WTC11 (cell line): ENCODE data around the gene ULK4. TPM values are rescaled to one million over a fixed set of nuclear protein-coding genes. Genes with fewer than 3 reads are reported as not detected.

Source experiments
- ATAC-seq: fragments of 200-7000 bp; cut with Tn5 transposase; 2 replicates; pipeline ENCODE4 v1.10.0; 2021; ENCODE audit warnings: mild to moderate bottlenecking, moderate library complexity
- CTCF ChIA-PET: fragments of 300-600 bp; sonication (Branson Sonifier 250); formaldehyde crosslinking; loops from one replicate; lab custom pipeline; 2021; ENCODE audit warnings: antibody characterized with exemption; lab: Charles Lee
- POLR2A ChIA-PET: fragments of 350-600 bp; sonication (Branson Sonifier 250); formaldehyde crosslinking; loops from one replicate; lab custom pipeline; 2021; ENCODE audit warnings: antibody characterized with exemption; lab: Charles Lee
- DNase-seq: peaks from one replicate; pipeline ENCODE4 v3.0.0; 2021; ENCODE audit warnings: low spot score
- H3K27ac Mint-ChIP-seq: 2 replicates; pipeline ENCODE4 v1.8.0; 2021; ENCODE audit warnings: mixed read lengths
- H3K27me3 Mint-ChIP-seq: 2 replicates; pipeline ENCODE4 v1.8.0; 2021; ENCODE audit warnings: low read depth, mild to moderate bottlenecking, moderate library complexity, mixed read lengths
- H3K36me3 Mint-ChIP-seq: 2 replicates; pipeline ENCODE4 v1.8.0; 2021; ENCODE audit warnings: mixed read lengths
- H3K4me1 Mint-ChIP-seq: 2 replicates; pipeline ENCODE4 v1.8.0; 2022; ENCODE audit warnings: mixed read lengths
- H3K4me3 Mint-ChIP-seq: 2 replicates; pipeline ENCODE4 v1.8.0; 2021; ENCODE audit warnings: mild to moderate bottlenecking, moderate library complexity, mixed read lengths
- H3K9me3 Mint-ChIP-seq: 2 replicates; pipeline ENCODE4 v1.8.0; 2021; ENCODE audit warnings: mixed read lengths
- E2F1 ChIP-seq: sonication (generic); formaldehyde crosslinking; IDR thresholded peaks from 2 replicates; pipeline ENCODE4 v1.8.0; 2022; ENCODE audit warnings: mild to moderate bottlenecking, missing genetic modification reagents
- ELF4 ChIP-seq: sonication (generic); formaldehyde crosslinking; IDR thresholded peaks from 2 replicates; pipeline ENCODE4 v1.8.1; 2022; ENCODE audit warnings: low read depth, mild to moderate bottlenecking, moderate library complexity, missing genetic modification reagents
- GTF2I ChIP-seq: fragments of 250-450 bp; sonication (Bioruptor Pico); conservative IDR thresholded peaks from 2 replicates; pipeline ENCODE4 v1.4.0; 2021; ENCODE audit warnings: mild to moderate bottlenecking
- IRF2 ChIP-seq: sonication (generic); formaldehyde crosslinking; IDR thresholded peaks from 2 replicates; pipeline ENCODE4 v1.8.0; 2022; ENCODE audit warnings: low read depth, missing genetic modification reagents, borderline replicate concordance
- JUN ChIP-seq: sonication (generic); formaldehyde crosslinking; IDR thresholded peaks from 2 replicates; pipeline ENCODE4 v1.8.0; 2023; ENCODE audit warnings: mild to moderate bottlenecking, missing genetic modification reagents
- NFE2L1 ChIP-seq: sonication (generic); formaldehyde crosslinking; IDR thresholded peaks from 2 replicates; pipeline ENCODE4 v1.8.1; 2023; ENCODE audit warnings: missing genetic modification reagents
- NR2C2 ChIP-seq: sonication (generic); formaldehyde crosslinking; IDR thresholded peaks from 2 replicates; pipeline ENCODE4 v1.8.0; 2022; ENCODE audit warnings: mild to moderate bottlenecking, missing genetic modification reagents
- OVOL2 ChIP-seq: fragments of 250-450 bp; sonication (Bioruptor Pico); IDR thresholded peaks from 2 replicates; pipeline ENCODE4 v1.9.0; 2021; ENCODE audit warnings: mild to moderate bottlenecking, borderline replicate concordance
- RELA ChIP-seq: sonication (generic); formaldehyde crosslinking; IDR thresholded peaks from 2 replicates; pipeline ENCODE4 v1.8.1; 2022; ENCODE audit warnings: missing genetic modification reagents, mild to moderate bottlenecking, borderline replicate concordance
- SP1 ChIP-seq: sonication (generic); formaldehyde crosslinking; conservative IDR thresholded peaks from 2 replicates; pipeline ENCODE4 v1.8.1; 2022; ENCODE audit warnings: missing genetic modification reagents
- ZBTB43 ChIP-seq: sonication (generic); formaldehyde crosslinking; IDR thresholded peaks from 2 replicates; pipeline ENCODE4 v1.8.1; 2023; ENCODE audit warnings: mild to moderate bottlenecking, missing genetic modification reagents
- ZNF121 ChIP-seq: sonication (generic); formaldehyde crosslinking; IDR thresholded peaks from 2 replicates; pipeline ENCODE4 v1.8.0; 2023; ENCODE audit warnings: missing genetic modification reagents
- ZNF232 ChIP-seq: sonication (generic); formaldehyde crosslinking; IDR thresholded peaks from 2 replicates; pipeline ENCODE4 v1.8.0; 2022; ENCODE audit warnings: mild to moderate bottlenecking, missing genetic modification reagents
- ZNF416 ChIP-seq: fragments of 250-450 bp; sonication (Bioruptor Pico); IDR thresholded peaks from 2 replicates; pipeline ENCODE4 v1.9.0; 2021; ENCODE audit warnings: mild to moderate bottlenecking, inconsistent platforms
- total RNA-seq: library from RNA; stranded (reverse); gene quantifications from 3 replicates; pipeline ENCODE4 v1.2.3, GENCODE V29; 2021
- TF ChIP-seq, protein P1 (sequence below): fragments of 250-450 bp; sonication (Bioruptor Pico); IDR thresholded peaks from 2 replicates; pipeline ENCODE4 v1.9.0; 2021; ENCODE audit warnings: mild to moderate bottlenecking
- TF ChIP-seq, protein P2 (sequence below): sonication (generic); formaldehyde crosslinking; conservative IDR thresholded peaks from 2 replicates; pipeline ENCODE4 v1.8.1; 2022; ENCODE audit warnings: mild to moderate bottlenecking, missing genetic modification reagents
- TF ChIP-seq, protein P3 (sequence below): fragments of 250-450 bp; sonication (Bioruptor Pico); IDR thresholded peaks from 2 replicates; pipeline ENCODE4 v1.8.0; 2021; ENCODE audit warnings: mild to moderate bottlenecking

ULK4 gene
- total RNA-seq, 1 experiment from 2014 or later: 9.2 TPM

DNA sequence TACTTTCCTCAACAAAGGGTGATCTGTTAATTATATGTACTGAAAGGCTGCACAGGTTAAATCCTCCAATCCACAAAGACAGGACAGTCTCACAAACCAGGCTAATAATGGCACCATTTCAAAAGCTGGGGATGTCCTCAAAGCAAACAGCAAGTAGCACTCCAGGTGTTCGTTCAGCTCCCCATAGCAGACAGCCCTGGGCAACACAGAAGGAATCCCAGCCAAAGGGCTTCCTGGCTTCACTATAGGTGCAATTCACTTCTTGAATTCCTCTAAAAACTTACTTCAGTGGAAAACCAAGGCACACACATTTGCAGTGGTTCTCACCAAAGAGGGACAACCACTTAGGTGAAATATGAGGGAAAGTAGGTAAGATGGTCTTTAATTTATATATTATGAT, 595.9 kb downstream of the ULK4 start:
- peak overlapping the region; percentile 21 for H3K27ac Mint-ChIP-seq
- TF ChIP-seq, protein P1, sequence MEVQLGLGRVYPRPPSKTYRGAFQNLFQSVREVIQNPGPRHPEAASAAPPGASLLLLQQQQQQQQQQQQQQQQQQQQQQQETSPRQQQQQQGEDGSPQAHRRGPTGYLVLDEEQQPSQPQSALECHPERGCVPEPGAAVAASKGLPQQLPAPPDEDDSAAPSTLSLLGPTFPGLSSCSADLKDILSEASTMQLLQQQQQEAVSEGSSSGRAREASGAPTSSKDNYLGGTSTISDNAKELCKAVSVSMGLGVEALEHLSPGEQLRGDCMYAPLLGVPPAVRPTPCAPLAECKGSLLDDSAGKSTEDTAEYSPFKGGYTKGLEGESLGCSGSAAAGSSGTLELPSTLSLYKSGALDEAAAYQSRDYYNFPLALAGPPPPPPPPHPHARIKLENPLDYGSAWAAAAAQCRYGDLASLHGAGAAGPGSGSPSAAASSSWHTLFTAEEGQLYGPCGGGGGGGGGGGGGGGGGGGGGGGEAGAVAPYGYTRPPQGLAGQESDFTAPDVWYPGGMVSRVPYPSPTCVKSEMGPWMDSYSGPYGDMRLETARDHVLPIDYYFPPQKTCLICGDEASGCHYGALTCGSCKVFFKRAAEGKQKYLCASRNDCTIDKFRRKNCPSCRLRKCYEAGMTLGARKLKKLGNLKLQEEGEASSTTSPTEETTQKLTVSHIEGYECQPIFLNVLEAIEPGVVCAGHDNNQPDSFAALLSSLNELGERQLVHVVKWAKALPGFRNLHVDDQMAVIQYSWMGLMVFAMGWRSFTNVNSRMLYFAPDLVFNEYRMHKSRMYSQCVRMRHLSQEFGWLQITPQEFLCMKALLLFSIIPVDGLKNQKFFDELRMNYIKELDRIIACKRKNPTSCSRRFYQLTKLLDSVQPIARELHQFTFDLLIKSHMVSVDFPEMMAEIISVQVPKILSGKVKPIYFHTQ (CRISPR knock-in tag): no peak
- TF ChIP-seq, protein P2, sequence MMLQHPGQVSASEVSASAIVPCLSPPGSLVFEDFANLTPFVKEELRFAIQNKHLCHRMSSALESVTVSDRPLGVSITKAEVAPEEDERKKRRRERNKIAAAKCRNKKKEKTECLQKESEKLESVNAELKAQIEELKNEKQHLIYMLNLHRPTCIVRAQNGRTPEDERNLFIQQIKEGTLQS: no peak
- TF ChIP-seq RELA: no peak
- TF ChIP-seq, protein P3, sequence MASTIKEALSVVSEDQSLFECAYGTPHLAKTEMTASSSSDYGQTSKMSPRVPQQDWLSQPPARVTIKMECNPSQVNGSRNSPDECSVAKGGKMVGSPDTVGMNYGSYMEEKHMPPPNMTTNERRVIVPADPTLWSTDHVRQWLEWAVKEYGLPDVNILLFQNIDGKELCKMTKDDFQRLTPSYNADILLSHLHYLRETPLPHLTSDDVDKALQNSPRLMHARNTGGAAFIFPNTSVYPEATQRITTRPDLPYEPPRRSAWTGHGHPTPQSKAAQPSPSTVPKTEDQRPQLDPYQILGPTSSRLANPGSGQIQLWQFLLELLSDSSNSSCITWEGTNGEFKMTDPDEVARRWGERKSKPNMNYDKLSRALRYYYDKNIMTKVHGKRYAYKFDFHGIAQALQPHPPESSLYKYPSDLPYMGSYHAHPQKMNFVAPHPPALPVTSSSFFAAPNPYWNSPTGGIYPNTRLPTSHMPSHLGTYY (CRISPR knock-in tag): no peak
- no peak for TF ChIP-seq E2F1 (CRISPR knock-in tag)
- no peak for TF ChIP-seq ZNF232 (CRISPR knock-in tag)
- no peak for TF ChIP-seq JUN (CRISPR knock-in tag)
- TF ChIP-seq ZNF416 (CRISPR knock-in tag): no peak
- TF ChIP-seq OVOL2 (CRISPR knock-in tag): no peak
- no peak for TF ChIP-seq ELF4 (CRISPR knock-in tag)
- TF ChIP-seq, all 79 proteins: peak for 0
- H3K36me3 Mint-ChIP-seq: no peaks in the 10 kb centered on the region; the same call in 1 of the 2 replicates
- H3K9me3 Mint-ChIP-seq: peaks cover 4% of the 10 kb centered on the region
- DNase-seq (peak; percentile 19), ATAC-seq (0 out of 2 replicates have a peak, but pooled peaks have one; percentile 6)
- peaks cover 69% of the 10 kb centered on the region for H3K4me1 Mint-ChIP-seq
- no peaks in the 10 kb centered on the region for H3K27me3 Mint-ChIP-seq
- H3K4me3 Mint-ChIP-seq: no peak overlapping the region
- ChIA-PET CTCF (no interaction called here), POLR2A (no interaction called here)

GRCh38 chr3:41364736-41365135, 597.2 kb downstream of the ULK4 start:
- ATAC-seq: no peak
- POLR2A ChIA-PET: no interaction called here
- H3K4me3 Mint-ChIP-seq: peak overlapping the region; percentile 45
- H3K36me3 Mint-ChIP-seq: no peaks in the 10 kb centered on the region; the same call in 1 of the 2 replicates
- H3K27ac Mint-ChIP-seq: peak overlapping the region; percentile 94
- DNase-seq: no peak
- peaks cover 57% of the 10 kb centered on the region for H3K4me1 Mint-ChIP-seq
- no peak for TF ChIP-seq GTF2I
- 0 out of 2 replicates have a peak, but pooled peaks have one; percentile 34 for TF ChIP-seq NFE2L1 (CRISPR knock-in tag)
- TF ChIP-seq SP1 (CRISPR knock-in tag): peak; percentile 50; the same call in 1 of the 2 replicates
- no peaks in the 10 kb centered on the region for H3K27me3 Mint-ChIP-seq
- CTCF ChIA-PET: no interaction called here
- peaks cover 4% of the 10 kb centered on the region for H3K9me3 Mint-ChIP-seq

DNA sequence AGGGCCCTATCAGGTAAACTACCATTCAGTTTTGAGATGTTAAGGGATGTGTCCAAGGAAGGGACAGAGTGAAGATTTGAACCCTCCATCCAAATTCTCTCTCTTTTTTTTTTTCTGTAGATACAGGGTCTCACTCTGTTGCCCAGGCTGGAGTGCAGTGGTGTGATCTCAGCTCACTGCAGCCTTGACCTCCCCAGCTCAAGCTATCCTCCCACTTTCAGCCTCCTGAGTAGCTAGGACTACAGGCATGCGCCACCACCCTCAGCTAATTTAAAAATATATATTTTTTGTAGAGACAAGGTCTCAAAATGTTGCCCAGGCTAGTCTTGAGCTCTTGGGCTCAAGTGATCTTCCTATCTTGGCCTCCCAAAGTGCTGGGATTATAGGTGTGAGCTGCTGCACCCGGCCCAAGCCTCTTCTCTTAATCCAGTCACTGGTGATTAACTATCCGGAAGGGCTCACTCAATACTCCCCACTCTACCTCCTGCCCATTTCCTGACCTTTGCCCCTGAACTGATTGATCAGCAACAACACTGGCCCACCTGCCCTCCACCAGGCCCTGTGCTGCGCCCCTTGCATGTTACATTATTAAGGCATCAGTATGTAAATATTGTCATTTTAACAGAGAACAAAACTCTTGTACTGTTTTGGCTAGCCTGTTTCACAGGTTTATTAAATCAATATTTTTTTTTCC, 597.9 kb downstream of the ULK4 start:
- ChIA-PET CTCF (interaction anchor here (1.0 to 1.1 kb wide), 2 partner anchors 75 to 783 kb away, joined by 3 to 5 read pairs; no protein-coding TSS in a partner anchor), POLR2A (interaction anchor here (0.6 to 0.8 kb wide), 2 partner anchors 21 to 215 kb away, joined by 3 read pairs; no protein-coding TSS in a partner anchor)
- peak overlapping the region; percentile 92 for H3K27ac Mint-ChIP-seq
- H3K27me3 Mint-ChIP-seq: no peaks in the 10 kb centered on the region
- TF ChIP-seq ZBTB43 (CRISPR knock-in tag) (no peak), ZNF121 (CRISPR knock-in tag) (peak; percentile 88), IRF2 (CRISPR knock-in tag) (no peak), NR2C2 (CRISPR knock-in tag) (no peak)
- H3K4me3 Mint-ChIP-seq: no peak overlapping the region
- peaks cover 56% of the 10 kb centered on the region for H3K4me1 Mint-ChIP-seq
- H3K9me3 Mint-ChIP-seq: peaks cover 4% of the 10 kb centered on the region
- peak; percentile 8; the same call in 1 of the 2 replicates for ATAC-seq
- no peak for DNase-seq
- H3K36me3 Mint-ChIP-seq: no peaks in the 10 kb centered on the region; the same call in 1 of the 2 replicates
